ENCODE measurements around the gene KRTAP5-8.
"Not testable (repeated sequence)": the region's sequence is repeated elsewhere in the genome, so short reads cannot be mapped to it uniquely, and the experiment has no call there.

The KRTAP5-8 gene

GRCh38 chr11:71580057-71581003 lies 42.5 kb downstream of the KRTAP5-8 start:
- H3K27me3 ChIP-seq (ENCODE audit: insufficient read depth, poor library complexity, severe bottlenecking), result peaks cover 2% of the 10 kb centered on the region
- peak; percentile 88 for ATAC-seq (ENCODE audit: low read depth)
- no peak overlapping the region for H3K27ac ChIP-seq (ENCODE audit: poor library complexity, severe bottlenecking)
- no peaks in the 10 kb centered on the region for H3K9me3 ChIP-seq (ENCODE audit: severe bottlenecking)
- peak; percentile 83 for TF ChIP-seq CTCF (IDR thresholded peaks at IDR 0.05; ENCODE audit: poor library complexity, severe bottlenecking)
- H3K4me1 ChIP-seq (ENCODE audit: insufficient read depth, poor library complexity, severe bottlenecking), result no peaks in the 10 kb centered on the region
- H3K36me3 ChIP-seq (ENCODE audit: low read depth), result no peaks in the 10 kb centered on the region
- no peak overlapping the region for H3K4me3 ChIP-seq (ENCODE audit: severe bottlenecking)
- no peak for DNase-seq (ENCODE audit: low spot score)

GRCh38 chr11:71581826-71582225 lies 44.0 kb downstream of the KRTAP5-8 start:
- no peaks in the 10 kb centered on the region for H3K36me3 ChIP-seq (ENCODE audit: low read depth)
- no peak for TF ChIP-seq CTCF (IDR thresholded peaks at IDR 0.05; ENCODE audit: poor library complexity, severe bottlenecking)
- no peaks in the 10 kb centered on the region for H3K9me3 ChIP-seq (ENCODE audit: severe bottlenecking)
- H3K4me3 ChIP-seq (ENCODE audit: severe bottlenecking), result no peak overlapping the region
- DNase-seq (ENCODE audit: low spot score) (no peak), ATAC-seq (ENCODE audit: low read depth) (no peak)
- no peak overlapping the region for H3K27ac ChIP-seq (ENCODE audit: poor library complexity, severe bottlenecking)
- peaks cover 2% of the 10 kb centered on the region for H3K27me3 ChIP-seq (ENCODE audit: insufficient read depth, poor library complexity, severe bottlenecking)
- H3K4me1 ChIP-seq (ENCODE audit: insufficient read depth, poor library complexity, severe bottlenecking), result no peaks in the 10 kb centered on the region

GRCh38 chr11:71582309-71582895 lies 44.6 kb downstream of the KRTAP5-8 start, which contains the start of gene KRTAP5-11:
TSS of gene KRTAP5-11 (minus strand) at chr11:71582875. CDS start at chr11:71582837, 38 bp downstream.
- no peak for TF ChIP-seq CTCF (IDR thresholded peaks at IDR 0.05; ENCODE audit: poor library complexity, severe bottlenecking)
- no peak for ATAC-seq (ENCODE audit: low read depth)
- Histone ChIP-seq H3K4me1 (ENCODE audit: insufficient read depth, poor library complexity, severe bottlenecking) (no peaks in the 10 kb centered on the region), H3K36me3 (ENCODE audit: low read depth) (no peaks in the 10 kb centered on the region), H3K27ac (ENCODE audit: poor library complexity, severe bottlenecking) (no peak within 1 kb of the TSS), H3K27me3 (ENCODE audit: insufficient read depth, poor library complexity, severe bottlenecking) (peaks cover 2% of the 10 kb centered on the region), H3K4me3 (ENCODE audit: severe bottlenecking) (no peak within 1 kb of the TSS), H3K9me3 (ENCODE audit: severe bottlenecking) (no peaks in the 10 kb centered on the region)
- DNase-seq (ENCODE audit: low spot score), result no peak

- H3K4me1 ChIP-seq (ENCODE audit: insufficient read depth, poor library complexity, severe bottlenecking); H3K27ac ChIP-seq (ENCODE audit: poor library complexity, severe bottlenecking); DNase-seq (ENCODE audit: low spot score); ATAC-seq (ENCODE audit: low read depth); H3K27me3 ChIP-seq (ENCODE audit: insufficient read depth, poor library complexity, severe bottlenecking); H3K4me3 ChIP-seq (ENCODE audit: severe bottlenecking); H3K36me3 ChIP-seq (ENCODE audit: low read depth); H3K9me3 ChIP-seq (ENCODE audit: severe bottlenecking): not testable (repeated sequence)
Measured at GRCh38 chr11:71582969-71583368, 45.1 kb downstream of the KRTAP5-8 start.

GRCh38 chr11:71585673-71586072 lies 47.8 kb downstream of the KRTAP5-8 start:
- not testable (repeated sequence) for H3K4me1 ChIP-seq (ENCODE audit: insufficient read depth, poor library complexity, severe bottlenecking); H3K4me3 ChIP-seq (ENCODE audit: severe bottlenecking); H3K36me3 ChIP-seq (ENCODE audit: low read depth); H3K27ac ChIP-seq (ENCODE audit: poor library complexity, severe bottlenecking); ATAC-seq (ENCODE audit: low read depth); H3K9me3 ChIP-seq (ENCODE audit: severe bottlenecking); DNase-seq (ENCODE audit: low spot score); H3K27me3 ChIP-seq (ENCODE audit: insufficient read depth, poor library complexity, severe bottlenecking)

GRCh38 chr11:71588314-71588713 lies 50.5 kb downstream of the KRTAP5-8 start:
- ATAC-seq (ENCODE audit: low read depth); DNase-seq (ENCODE audit: low spot score); H3K27ac ChIP-seq (ENCODE audit: poor library complexity, severe bottlenecking); H3K27me3 ChIP-seq (ENCODE audit: insufficient read depth, poor library complexity, severe bottlenecking); H3K4me3 ChIP-seq (ENCODE audit: severe bottlenecking); H3K4me1 ChIP-seq (ENCODE audit: insufficient read depth, poor library complexity, severe bottlenecking); H3K9me3 ChIP-seq (ENCODE audit: severe bottlenecking); H3K36me3 ChIP-seq (ENCODE audit: low read depth): not testable (repeated sequence)

All from RWPE2 (cell line).